Nephron (organoid): ENCODE data around the gene GPR89A.

Source experiments
- H3K27ac Mint-ChIP-seq, 3 experiments: 2 replicates each; pipeline ENCODE4 v1.8.0; 2020; ENCODE audit warnings: mixed read lengths in 3 of 3, mild to moderate bottlenecking in 2 of 3, moderate library complexity in 1 of 3
- H3K27me3 Mint-ChIP-seq: 2 replicates; pipeline ENCODE4 v1.8.0; 2021; ENCODE audit warnings: low read depth, mild to moderate bottlenecking, moderate library complexity, mixed read lengths
- H3K36me3 Mint-ChIP-seq: 2 replicates; pipeline ENCODE4 v1.8.0; 2020; ENCODE audit warnings: low read depth, mixed read lengths
- H3K4me1 Mint-ChIP-seq: 2 replicates; pipeline ENCODE4 v1.8.0; 2020; ENCODE audit warnings: mixed read lengths
- H3K4me3 Mint-ChIP-seq, 3 experiments: 2 replicates each; pipeline ENCODE4 v1.8.0; 2020; ENCODE audit warnings: mild to moderate bottlenecking in 3 of 3, mixed read lengths in 3 of 3, moderate library complexity in 2 of 3
- H3K9me3 Mint-ChIP-seq: 2 replicates; pipeline ENCODE4 v1.8.0; 2020; ENCODE audit warnings: mixed read lengths
- TF ChIP-seq, protein P1 (sequence below), 3 experiments: fragments of 200-600 bp; sonication (generic); IDR thresholded peaks; one replicate each; pipeline ENCODE4 v1.5.0; 2021; ENCODE audit warnings: antibody characterized with exemption in 3 of 3; ENCODE audit not compliant: unreplicated experiment in 3 of 3

Gene GPR89A

DNA sequence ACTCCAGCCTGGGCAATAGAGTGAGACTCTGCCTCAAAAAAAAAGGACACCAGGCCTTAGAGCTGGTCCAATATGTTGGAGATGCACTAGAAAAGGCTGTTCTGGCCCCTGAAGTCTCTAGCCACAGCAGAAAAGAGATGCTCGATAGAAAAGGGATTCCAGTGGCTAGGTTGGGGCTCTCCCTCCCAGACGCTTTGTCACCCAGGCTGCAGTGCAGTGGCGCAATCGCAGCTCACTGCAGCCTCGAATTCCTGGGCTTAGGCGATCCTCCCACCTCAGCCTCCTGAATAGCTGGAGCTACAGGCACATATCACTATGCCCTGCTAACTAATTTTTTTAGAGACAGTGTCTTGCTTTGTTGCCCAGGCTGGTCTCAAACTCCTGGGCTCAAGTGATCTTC is 81.1 kb downstream of the GPR89A start:
- Mint-ChIP-seq H3K36me3 (peaks cover 19% of the 10 kb centered on the region), H3K27me3 (peaks cover 4% of the 10 kb centered on the region), H3K4me1 (peaks cover 24% of the 10 kb centered on the region), H3K4me3 (no peak overlapping the region), H3K27ac (no peak overlapping the region), H3K9me3 (no peaks in the 10 kb centered on the region)
- TF ChIP-seq, protein P1, sequence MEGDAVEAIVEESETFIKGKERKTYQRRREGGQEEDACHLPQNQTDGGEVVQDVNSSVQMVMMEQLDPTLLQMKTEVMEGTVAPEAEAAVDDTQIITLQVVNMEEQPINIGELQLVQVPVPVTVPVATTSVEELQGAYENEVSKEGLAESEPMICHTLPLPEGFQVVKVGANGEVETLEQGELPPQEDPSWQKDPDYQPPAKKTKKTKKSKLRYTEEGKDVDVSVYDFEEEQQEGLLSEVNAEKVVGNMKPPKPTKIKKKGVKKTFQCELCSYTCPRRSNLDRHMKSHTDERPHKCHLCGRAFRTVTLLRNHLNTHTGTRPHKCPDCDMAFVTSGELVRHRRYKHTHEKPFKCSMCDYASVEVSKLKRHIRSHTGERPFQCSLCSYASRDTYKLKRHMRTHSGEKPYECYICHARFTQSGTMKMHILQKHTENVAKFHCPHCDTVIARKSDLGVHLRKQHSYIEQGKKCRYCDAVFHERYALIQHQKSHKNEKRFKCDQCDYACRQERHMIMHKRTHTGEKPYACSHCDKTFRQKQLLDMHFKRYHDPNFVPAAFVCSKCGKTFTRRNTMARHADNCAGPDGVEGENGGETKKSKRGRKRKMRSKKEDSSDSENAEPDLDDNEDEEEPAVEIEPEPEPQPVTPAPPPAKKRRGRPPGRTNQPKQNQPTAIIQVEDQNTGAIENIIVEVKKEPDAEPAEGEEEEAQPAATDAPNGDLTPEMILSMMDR (IDR thresholded peaks at IDR 0.05; ENCODE audit: unreplicated experiment in 3 of 3): no peak

DNA sequence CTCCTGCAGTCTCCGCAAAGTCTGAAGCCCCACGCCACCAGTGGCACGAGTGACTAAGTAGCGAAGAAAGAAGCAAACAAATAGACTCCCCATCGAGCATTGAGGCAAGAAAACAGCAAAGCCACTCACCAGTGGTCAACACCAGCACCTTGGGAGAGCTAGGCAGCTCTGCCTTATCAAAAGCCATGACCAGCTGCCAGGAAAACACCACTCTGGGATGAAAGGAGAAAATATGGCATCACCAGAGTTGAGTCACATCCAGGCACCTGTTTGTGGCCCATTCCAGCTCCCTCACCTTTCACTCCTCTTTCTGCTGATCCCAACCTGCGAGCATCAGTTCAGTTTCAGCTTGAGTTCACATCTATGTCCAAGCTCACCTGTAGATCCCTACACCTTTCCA is 82.1 kb downstream of the GPR89A start:
- Mint-ChIP-seq H3K9me3 (no peaks in the 10 kb centered on the region), H3K36me3 (peaks cover 19% of the 10 kb centered on the region), H3K4me3 (no peak overlapping the region), H3K27ac (no peak overlapping the region), H3K4me1 (peaks cover 24% of the 10 kb centered on the region), H3K27me3 (peaks cover 4% of the 10 kb centered on the region)
- TF ChIP-seq, protein P1 (IDR thresholded peaks at IDR 0.05; ENCODE audit: unreplicated experiment in 3 of 3): no peak

DNA sequence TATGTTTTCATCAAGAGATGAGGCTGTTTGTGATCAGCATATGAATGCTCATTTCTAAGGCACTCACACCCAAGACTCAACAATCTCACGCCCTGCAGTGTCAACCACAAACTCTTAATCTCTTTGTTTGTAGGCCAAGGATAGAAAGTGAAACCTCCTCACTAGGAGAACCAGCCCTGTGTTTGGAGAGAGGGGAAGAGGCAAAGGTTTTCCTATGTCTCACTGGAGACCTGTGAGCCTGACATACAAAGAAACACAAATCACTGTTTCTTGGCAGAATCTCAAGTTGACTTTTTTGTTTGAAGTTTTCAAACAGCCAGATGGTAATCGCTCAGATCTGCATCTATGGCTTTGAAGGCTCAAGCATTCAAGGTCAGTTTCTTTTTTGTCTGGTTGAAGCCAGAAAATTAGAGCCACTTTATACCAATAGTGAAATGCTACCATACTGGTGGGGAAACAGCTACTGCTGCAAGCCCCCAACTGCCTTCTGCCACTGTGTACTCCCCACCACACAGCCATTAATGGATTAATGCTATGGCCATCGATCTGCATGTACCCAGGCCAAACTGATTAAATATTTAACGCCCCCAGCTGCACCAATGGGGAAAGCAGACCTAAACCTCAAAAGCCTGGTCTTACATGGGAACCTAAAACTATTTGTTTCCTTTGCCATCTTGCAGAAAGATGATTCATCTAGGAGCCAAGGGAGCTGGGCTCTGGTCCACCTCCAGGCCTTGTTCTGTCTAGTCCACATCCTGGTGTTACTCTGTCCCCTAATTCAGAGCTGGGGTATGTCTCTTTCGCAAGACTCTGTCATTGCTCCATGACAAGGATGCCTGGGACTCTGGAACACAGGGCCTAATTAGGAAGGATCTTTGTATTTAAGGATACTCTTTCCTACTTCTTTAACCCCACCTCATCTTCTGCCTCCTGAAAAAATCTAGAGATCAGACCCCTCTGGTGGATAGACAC is 83.1 kb downstream of the GPR89A start:
- Mint-ChIP-seq H3K9me3 (no peaks in the 10 kb centered on the region), H3K4me3 (no peak overlapping the region), H3K36me3 (peaks cover 19% of the 10 kb centered on the region), H3K4me1 (peaks cover 33% of the 10 kb centered on the region), H3K27ac (peak overlapping the region; percentile 21 to 66 (median 51)), H3K27me3 (peaks cover 7% of the 10 kb centered on the region)
- TF ChIP-seq, protein P1 (IDR thresholded peaks at IDR 0.05; ENCODE audit: unreplicated experiment in 3 of 3): no peak

DNA sequence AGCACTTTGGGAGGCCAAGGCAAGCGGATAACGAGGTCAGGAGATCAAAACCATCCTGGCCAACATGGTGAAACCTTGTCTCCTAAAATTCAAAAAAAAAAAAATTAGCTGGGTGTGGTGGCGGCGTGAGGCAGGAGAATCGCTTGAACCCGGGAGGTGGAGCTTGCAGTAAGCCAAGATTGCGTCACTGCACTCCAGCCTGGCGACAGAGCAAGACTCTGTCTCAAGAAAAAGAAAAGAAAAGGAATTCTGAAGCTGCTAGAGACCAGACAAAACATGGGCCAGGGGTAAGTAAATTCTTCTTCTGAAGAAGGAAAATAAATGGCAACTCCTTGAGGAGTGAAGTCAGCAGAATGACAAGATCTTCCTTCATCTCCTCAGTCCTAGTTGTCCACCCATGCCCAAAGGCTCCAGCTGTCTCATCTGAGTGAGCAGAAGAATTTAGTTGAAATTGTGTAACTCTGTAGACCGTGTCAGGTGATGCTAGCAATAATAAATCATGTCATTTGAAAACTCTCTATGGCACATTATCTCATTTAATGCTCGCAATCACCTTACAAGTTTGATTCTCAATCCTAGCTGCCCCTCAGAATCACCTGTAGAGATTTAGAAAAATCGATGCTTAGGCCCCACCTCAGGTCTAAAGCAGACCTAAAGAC is 85.1 kb downstream of the GPR89A start:
- Mint-ChIP-seq H3K4me3 (no peak overlapping the region), H3K36me3 (peaks cover 10% of the 10 kb centered on the region), H3K9me3 (no peaks in the 10 kb centered on the region), H3K27ac (peak overlapping the region in 1 of 3 experiments; percentile 45), H3K4me1 (peaks cover 43% of the 10 kb centered on the region), H3K27me3 (peaks cover 12% of the 10 kb centered on the region)
- TF ChIP-seq, protein P1 (IDR thresholded peaks at IDR 0.05; ENCODE audit: unreplicated experiment in 3 of 3): no peak

DNA sequence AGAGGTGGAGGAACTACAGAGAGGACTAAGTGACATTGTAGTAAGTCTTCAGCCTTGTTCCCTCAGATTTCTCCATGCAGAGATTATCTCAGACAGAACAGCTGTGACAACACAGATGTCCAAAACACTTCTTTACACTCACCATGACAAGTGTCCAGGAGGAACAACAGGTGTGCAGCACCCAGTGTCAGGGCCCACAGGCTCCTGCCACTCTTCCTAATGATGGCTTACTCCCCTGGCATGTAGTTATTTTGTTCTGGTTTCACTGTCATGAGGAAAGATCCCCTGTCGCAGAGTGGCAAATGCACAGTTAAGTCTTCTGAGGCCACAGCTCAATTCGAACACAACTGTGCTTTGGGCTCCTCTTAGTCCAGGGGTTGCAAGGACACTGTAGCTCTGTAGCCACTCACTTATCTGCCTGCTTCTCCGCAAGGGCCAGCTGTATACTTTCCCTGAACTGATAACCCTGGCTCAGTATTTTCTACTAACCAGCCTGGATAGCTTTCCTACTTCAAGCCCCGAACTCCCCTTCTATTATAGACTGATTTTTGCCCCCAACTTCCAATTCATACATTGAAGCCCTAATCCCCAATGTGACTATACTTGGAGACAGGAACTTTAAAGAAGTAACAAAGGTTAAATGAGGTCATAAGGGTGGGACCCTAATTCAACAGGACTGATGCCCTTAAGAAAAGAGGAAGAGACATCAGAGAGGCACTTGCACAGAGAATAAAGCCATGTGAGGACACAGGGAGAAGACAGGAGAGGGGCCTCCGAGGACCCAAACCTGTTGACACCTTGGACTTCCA is 88.2 kb downstream of the GPR89A start:
- H3K4me1 Mint-ChIP-seq: peaks cover 25% of the 10 kb centered on the region
- no peak overlapping the region for H3K4me3 Mint-ChIP-seq
- peaks cover 4% of the 10 kb centered on the region for H3K36me3 Mint-ChIP-seq
- H3K27ac Mint-ChIP-seq: peak overlapping the region; percentile 19 to 23 (median 21)
- TF ChIP-seq, protein P1 (IDR thresholded peaks at IDR 0.05; ENCODE audit: unreplicated experiment in 3 of 3): no peak
- H3K9me3 Mint-ChIP-seq: no peaks in the 10 kb centered on the region
- peaks cover 16% of the 10 kb centered on the region for H3K27me3 Mint-ChIP-seq
